Dendritic cell treated with granulocyte-macrophage colony-stimulating factor and Interleukin-4, amounts not matched to agents 40 ng/mL and 50 ng/mL, for 4 days (primary cell): Measurements from ENCODE around the gene PALM.

Experiments
- H3K27ac Mint-ChIP-seq: one replicate; pipeline ENCODE4 v1.8.0; 2022; ENCODE audit warnings: mild to moderate bottlenecking, mixed read lengths
- H3K27me3 Mint-ChIP-seq: one replicate; pipeline ENCODE4 v1.8.0; 2022; ENCODE audit warnings: mild to moderate bottlenecking, mixed read lengths
- H3K36me3 Mint-ChIP-seq: one replicate; pipeline ENCODE4 v1.8.0; 2022; ENCODE audit warnings: low read depth, mixed read lengths
- H3K4me1 Mint-ChIP-seq: one replicate; pipeline ENCODE4 v1.8.0; 2022; ENCODE audit warnings: low read depth, mixed read lengths
- H3K4me3 Mint-ChIP-seq: one replicate; pipeline ENCODE4 v1.8.0; 2022; ENCODE audit warnings: mild to moderate bottlenecking, moderate library complexity, mixed read lengths
- H3K9me3 Mint-ChIP-seq: one replicate; pipeline ENCODE4 v1.8.0; 2022; ENCODE audit warnings: mixed read lengths
- intact Hi-C: fragments of 100-400 bp; cut with micrococcal nuclease; formaldehyde crosslinking; loops from one replicate; pipeline ENCODE4 v1.15.0; 2022

Gene PALM

GRCh38 chr19:754530-754929 is 45.8 kb downstream of the PALM start:
- no peaks in the 10 kb centered on the region for H3K36me3 Mint-ChIP-seq
- peaks cover 22% of the 10 kb centered on the region for H3K4me1 Mint-ChIP-seq
- H3K9me3 Mint-ChIP-seq = peaks cover 18% of the 10 kb centered on the region
- no peak overlapping the region for H3K4me3 Mint-ChIP-seq
- H3K27me3 Mint-ChIP-seq = peaks cover 28% of the 10 kb centered on the region
- no peak overlapping the region for H3K27ac Mint-ChIP-seq
- intact Hi-C loops = loop anchor here (5.0 kb wide), 1 partner anchor 92 kb away; the partner anchor contains the start of gene RNF126

- intact Hi-C loops = no loop called here
- Mint-ChIP-seq H3K4me1 (peaks cover 22% of the 10 kb centered on the region), H3K27ac (no peak overlapping the region), H3K36me3 (no peaks in the 10 kb centered on the region), H3K4me3 (no peak overlapping the region), H3K9me3 (peaks cover 18% of the 10 kb centered on the region), H3K27me3 (peaks cover 33% of the 10 kb centered on the region)
Observed at GRCh38 chr19:755063-755462, 46.3 kb downstream of the PALM start.

GRCh38 chr19:756236-756635 is 47.5 kb downstream of the PALM start:
- intact Hi-C loops = no loop called here
- H3K4me1 Mint-ChIP-seq = peaks cover 21% of the 10 kb centered on the region
- peaks cover 18% of the 10 kb centered on the region for H3K9me3 Mint-ChIP-seq
- no peak overlapping the region for H3K4me3 Mint-ChIP-seq
- no peak overlapping the region for H3K27ac Mint-ChIP-seq
- H3K27me3 Mint-ChIP-seq = peaks cover 36% of the 10 kb centered on the region
- no peaks in the 10 kb centered on the region for H3K36me3 Mint-ChIP-seq

- Mint-ChIP-seq H3K27ac (no peak overlapping the region), H3K4me3 (no peak overlapping the region), H3K9me3 (peaks cover 18% of the 10 kb centered on the region), H3K4me1 (peaks cover 13% of the 10 kb centered on the region), H3K36me3 (no peaks in the 10 kb centered on the region), H3K27me3 (peaks cover 40% of the 10 kb centered on the region)
- intact Hi-C loops = no loop called here
Observed at GRCh38 chr19:756821-757688, 48.3 kb downstream of the PALM start.

- intact Hi-C loops = no loop called here
- peaks cover 18% of the 10 kb centered on the region for H3K9me3 Mint-ChIP-seq
- no peak overlapping the region for H3K27ac Mint-ChIP-seq
- peaks cover 9% of the 10 kb centered on the region for H3K4me1 Mint-ChIP-seq
- peaks cover 42% of the 10 kb centered on the region for H3K27me3 Mint-ChIP-seq
- H3K4me3 Mint-ChIP-seq = no peak overlapping the region
- H3K36me3 Mint-ChIP-seq = no peaks in the 10 kb centered on the region
Observed at GRCh38 chr19:757811-758668, 49.3 kb downstream of the PALM start.

GRCh38 chr19:763181-763580 is 54.4 kb downstream of the PALM start:
- no peak overlapping the region for H3K4me3 Mint-ChIP-seq
- H3K27me3 Mint-ChIP-seq = peaks cover 29% of the 10 kb centered on the region
- intact Hi-C loops = no loop called here
- H3K36me3 Mint-ChIP-seq = no peaks in the 10 kb centered on the region
- H3K4me1 Mint-ChIP-seq = no peaks in the 10 kb centered on the region
- H3K9me3 Mint-ChIP-seq = peaks cover 8% of the 10 kb centered on the region
- no peak overlapping the region for H3K27ac Mint-ChIP-seq

- H3K4me1 Mint-ChIP-seq = no peaks in the 10 kb centered on the region
- H3K4me3 Mint-ChIP-seq = no peak overlapping the region
- no peak overlapping the region for H3K27ac Mint-ChIP-seq
- H3K9me3 Mint-ChIP-seq = peaks cover under 1% of the 10 kb centered on the region
- peaks cover 26% of the 10 kb centered on the region for H3K27me3 Mint-ChIP-seq
- H3K36me3 Mint-ChIP-seq = no peaks in the 10 kb centered on the region
- intact Hi-C loops = no loop called here
Observed at GRCh38 chr19:763869-764268, 55.1 kb downstream of the PALM start.

GRCh38 chr19:764301-764700 is 55.6 kb downstream of the PALM start:
- Mint-ChIP-seq H3K27me3 (peaks cover 26% of the 10 kb centered on the region), H3K27ac (no peak overlapping the region), H3K9me3 (no peaks in the 10 kb centered on the region), H3K4me1 (no peaks in the 10 kb centered on the region), H3K4me3 (no peak overlapping the region), H3K36me3 (no peaks in the 10 kb centered on the region)
- intact Hi-C loops = no loop called here

- H3K27me3 Mint-ChIP-seq = peaks cover 23% of the 10 kb centered on the region
- no peaks in the 10 kb centered on the region for H3K9me3 Mint-ChIP-seq
- H3K4me1 Mint-ChIP-seq = peaks cover 1% of the 10 kb centered on the region
- no peak overlapping the region for H3K4me3 Mint-ChIP-seq
- H3K27ac Mint-ChIP-seq = no peak overlapping the region
- intact Hi-C loops = no loop called here
- no peaks in the 10 kb centered on the region for H3K36me3 Mint-ChIP-seq
Observed at GRCh38 chr19:765179-765738, 56.5 kb downstream of the PALM start.

- H3K4me3 Mint-ChIP-seq = no peak overlapping the region
- H3K27me3 Mint-ChIP-seq = peaks cover 19% of the 10 kb centered on the region
- H3K36me3 Mint-ChIP-seq = no peaks in the 10 kb centered on the region
- H3K4me1 Mint-ChIP-seq = peaks cover 5% of the 10 kb centered on the region
- intact Hi-C loops = no loop called here
- no peak overlapping the region for H3K27ac Mint-ChIP-seq
- H3K9me3 Mint-ChIP-seq = no peaks in the 10 kb centered on the region
Observed at GRCh38 chr19:768424-768823, 59.7 kb downstream of the PALM start.

GRCh38 chr19:769616-770015 is 60.9 kb downstream of the PALM start:
- peaks cover 5% of the 10 kb centered on the region for H3K4me1 Mint-ChIP-seq
- H3K36me3 Mint-ChIP-seq = no peaks in the 10 kb centered on the region
- intact Hi-C loops = loop anchor here (2.0 kb wide), 1 partner anchor 151 kb away; no protein-coding TSS in a partner anchor
- no peak overlapping the region for H3K27ac Mint-ChIP-seq
- H3K27me3 Mint-ChIP-seq = peaks cover 19% of the 10 kb centered on the region
- H3K9me3 Mint-ChIP-seq = no peaks in the 10 kb centered on the region
- H3K4me3 Mint-ChIP-seq = no peak overlapping the region

GRCh38 chr19:771332-771785 is 62.6 kb downstream of the PALM start:
- Mint-ChIP-seq H3K9me3 (no peaks in the 10 kb centered on the region), H3K27me3 (peaks cover 18% of the 10 kb centered on the region), H3K4me1 (peaks cover 5% of the 10 kb centered on the region), H3K4me3 (no peak overlapping the region), H3K27ac (peak overlapping the region; percentile 20), H3K36me3 (no peaks in the 10 kb centered on the region)
- intact Hi-C loops = loop anchor here (2.0 kb wide), 1 partner anchor 149 kb away; no protein-coding TSS in a partner anchor

- Mint-ChIP-seq H3K4me1 (peaks cover 5% of the 10 kb centered on the region), H3K27ac (no peak overlapping the region), H3K27me3 (peaks cover 18% of the 10 kb centered on the region), H3K4me3 (no peak overlapping the region), H3K36me3 (no peaks in the 10 kb centered on the region), H3K9me3 (no peaks in the 10 kb centered on the region)
- intact Hi-C loops = no loop called here
Observed at GRCh38 chr19:772063-772462, 63.3 kb downstream of the PALM start.
